Measurements from ENCODE around the gene DTNB. TPM values are rescaled to one million over a fixed set of nuclear protein-coding genes. Genes with fewer than 3 reads are reported as not detected.

The DTNB gene
- polyA plus RNA-seq, 1 of the 3 experiments (the other 2 are of a cell fraction): 15.3 TPM

DNA sequence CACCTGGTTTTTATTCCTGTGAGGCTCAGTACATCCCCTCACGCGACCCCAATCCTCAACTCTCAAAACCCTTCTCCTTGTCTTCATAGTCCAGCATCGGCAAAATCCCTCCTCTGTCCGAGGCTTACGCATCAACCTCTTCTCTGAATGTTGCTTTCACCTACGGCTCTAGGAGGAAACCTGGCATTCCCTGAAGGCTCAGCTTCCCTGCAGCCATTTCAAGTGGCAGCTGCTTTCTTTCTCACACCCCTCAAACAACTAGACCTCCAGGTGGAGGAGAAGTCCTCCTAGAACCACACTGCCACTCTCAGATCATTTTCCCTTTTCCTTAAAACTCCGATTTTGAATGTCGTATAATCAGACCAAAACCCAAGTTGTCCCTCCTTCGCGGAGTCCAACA lies 114.2 kb downstream of the DTNB start:
- Histone ChIP-seq H3K9me2 (no peaks in the 10 kb centered on the region), H3K4me3 (ENCODE audit: low read depth in 2 of 2, low read length in 1 of 2) (no peak overlapping the region), H4K20me1 (ENCODE audit: insufficient read depth) (no peaks in the 10 kb centered on the region), H3K4me1 (ENCODE audit: control insufficient read depth in 1 of 2, insufficient read depth in 2 of 2, low read depth in 1 of 2, low read length in 1 of 2) (peaks cover 3 to 15% of the 10 kb centered on the region in 2 experiments; a peak in 2 of 4 replicates), H3K79me2 (ENCODE audit: insufficient read depth) (no peaks in the 10 kb centered on the region), H3K27me3 (ENCODE audit: insufficient read depth) (no peaks in the 10 kb centered on the region), H2AFZ (ENCODE audit: low read depth) (no peak overlapping the region), H3K36me3 (replicated peaks in 1 of 2; ENCODE audit: control insufficient read depth in 1 of 2, insufficient read depth in 2 of 2, low read length in 1 of 2) (no peaks in the 10 kb centered on the region), H3K27ac (ENCODE audit: low read depth in 2 of 2, low read length in 1 of 2) (0 out of 4 replicates have a peak overlapping the region, but pooled peaks of 1 of the 2 experiments have one; percentile 55), H3K4me2 (0 out of 2 replicates have a peak overlapping the region, but pooled peaks have one; percentile 4), H3K9ac (no peak overlapping the region), H3K9me3 (no peaks in the 10 kb centered on the region), H3F3A (replicated peaks; ENCODE audit: insufficient read depth) (peaks cover 7% of the 10 kb centered on the region)
- CTCF ChIA-PET: interaction anchor here (1.3 to 1.5 kb wide), 4 partner anchors 9 to 216 kb away, joined by 3 to 5 read pairs (median 4); no protein-coding TSS in a partner anchor
- no peak for DNase-seq
- WGBS (ENCODE audit: low lambda C conversion rate): 95% methylated on average over 10 of the region's 10 CpGs
- no peak for TF ChIP-seq NRF1 (IDR thresholded peaks at IDR 0.05; ENCODE audit: low read depth, low read length)
- no peak for TF ChIP-seq NFIC (IDR thresholded peaks at IDR 0.05; ENCODE audit: borderline replicate concordance)
- no peak for TF ChIP-seq TAF1 (IDR thresholded peaks at IDR 0.05; ENCODE audit: borderline replicate concordance, low read depth, low read length)
- TF ChIP-seq SIN3A (IDR thresholded peaks at IDR 0.05; ENCODE audit: borderline replicate concordance, low read depth, low read length): no peak
- no peak for TF ChIP-seq RCOR1 (IDR thresholded peaks at IDR 0.05; ENCODE audit: low read length)
- TF ChIP-seq, protein P1, sequence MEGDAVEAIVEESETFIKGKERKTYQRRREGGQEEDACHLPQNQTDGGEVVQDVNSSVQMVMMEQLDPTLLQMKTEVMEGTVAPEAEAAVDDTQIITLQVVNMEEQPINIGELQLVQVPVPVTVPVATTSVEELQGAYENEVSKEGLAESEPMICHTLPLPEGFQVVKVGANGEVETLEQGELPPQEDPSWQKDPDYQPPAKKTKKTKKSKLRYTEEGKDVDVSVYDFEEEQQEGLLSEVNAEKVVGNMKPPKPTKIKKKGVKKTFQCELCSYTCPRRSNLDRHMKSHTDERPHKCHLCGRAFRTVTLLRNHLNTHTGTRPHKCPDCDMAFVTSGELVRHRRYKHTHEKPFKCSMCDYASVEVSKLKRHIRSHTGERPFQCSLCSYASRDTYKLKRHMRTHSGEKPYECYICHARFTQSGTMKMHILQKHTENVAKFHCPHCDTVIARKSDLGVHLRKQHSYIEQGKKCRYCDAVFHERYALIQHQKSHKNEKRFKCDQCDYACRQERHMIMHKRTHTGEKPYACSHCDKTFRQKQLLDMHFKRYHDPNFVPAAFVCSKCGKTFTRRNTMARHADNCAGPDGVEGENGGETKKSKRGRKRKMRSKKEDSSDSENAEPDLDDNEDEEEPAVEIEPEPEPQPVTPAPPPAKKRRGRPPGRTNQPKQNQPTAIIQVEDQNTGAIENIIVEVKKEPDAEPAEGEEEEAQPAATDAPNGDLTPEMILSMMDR (IDR thresholded peaks at IDR 0.05): no peak
- no peak for TF ChIP-seq POLR2AphosphoS5 (IDR thresholded peaks at IDR 0.05; ENCODE audit: low read depth, low read length)
- no peak for TF ChIP-seq EP300 (IDR thresholded peaks at IDR 0.05; ENCODE audit: borderline replicate concordance in 1 of 2, low read depth in 1 of 2, low read length in 1 of 2)
- no peak for TF ChIP-seq YY1 (IDR thresholded peaks at IDR 0.05; ENCODE audit: low read depth)
- no peak for TF ChIP-seq FOXJ3 (CRISPR knock-in tag; IDR thresholded peaks at IDR 0.05)
- TF ChIP-seq TEAD4 (IDR thresholded peaks at IDR 0.05; ENCODE audit: borderline replicate concordance, insufficient read depth): no peak
- no peak for TF ChIP-seq CHD2 (IDR thresholded peaks at IDR 0.05; ENCODE audit: low read length, partially characterized antibody)
- TF ChIP-seq RAD21 (IDR thresholded peaks at IDR 0.05; ENCODE audit: low read length): no peak
- TF ChIP-seq, protein P2, sequence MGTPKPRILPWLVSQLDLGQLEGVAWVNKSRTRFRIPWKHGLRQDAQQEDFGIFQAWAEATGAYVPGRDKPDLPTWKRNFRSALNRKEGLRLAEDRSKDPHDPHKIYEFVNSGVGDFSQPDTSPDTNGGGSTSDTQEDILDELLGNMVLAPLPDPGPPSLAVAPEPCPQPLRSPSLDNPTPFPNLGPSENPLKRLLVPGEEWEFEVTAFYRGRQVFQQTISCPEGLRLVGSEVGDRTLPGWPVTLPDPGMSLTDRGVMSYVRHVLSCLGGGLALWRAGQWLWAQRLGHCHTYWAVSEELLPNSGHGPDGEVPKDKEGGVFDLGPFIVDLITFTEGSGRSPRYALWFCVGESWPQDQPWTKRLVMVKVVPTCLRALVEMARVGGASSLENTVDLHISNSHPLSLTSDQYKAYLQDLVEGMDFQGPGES (IDR thresholded peaks at IDR 0.05; ENCODE audit: low read depth, low read length): no peak
- TF ChIP-seq GABPA (IDR thresholded peaks at IDR 0.05; ENCODE audit: low read depth): no peak
- TF ChIP-seq MEF2A (IDR thresholded peaks at IDR 0.05; ENCODE audit: borderline replicate concordance, low read depth): no peak
- TF ChIP-seq, protein P3, sequence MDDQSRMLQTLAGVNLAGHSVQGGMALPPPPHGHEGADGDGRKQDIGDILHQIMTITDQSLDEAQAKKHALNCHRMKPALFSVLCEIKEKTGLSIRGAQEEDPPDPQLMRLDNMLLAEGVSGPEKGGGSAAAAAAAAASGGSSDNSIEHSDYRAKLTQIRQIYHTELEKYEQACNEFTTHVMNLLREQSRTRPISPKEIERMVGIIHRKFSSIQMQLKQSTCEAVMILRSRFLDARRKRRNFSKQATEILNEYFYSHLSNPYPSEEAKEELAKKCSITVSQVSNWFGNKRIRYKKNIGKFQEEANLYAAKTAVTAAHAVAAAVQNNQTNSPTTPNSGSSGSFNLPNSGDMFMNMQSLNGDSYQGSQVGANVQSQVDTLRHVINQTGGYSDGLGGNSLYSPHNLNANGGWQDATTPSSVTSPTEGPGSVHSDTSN (IDR thresholded peaks at IDR 0.05): no peak
- TF ChIP-seq TCF12 (IDR thresholded peaks at IDR 0.05): no peak
- POLR2A ChIA-PET: no interaction called here

All from SK-N-SH (cell line).